Gastrocnemius medialis (tissue), 4 donors: ENCODE measurements around the gene PLCB1. TPM values are rescaled to one million over a fixed set of nuclear protein-coding genes. Genes with fewer than 3 reads are reported as not detected.
"Not testable (repeated sequence)": the region's sequence is repeated elsewhere in the genome, so short reads cannot be mapped to it uniquely, and the experiment has no call there.

Experiments used
- ATAC-seq, 2 donors: fragments of 150-250 bp; one replicate each; pipeline ENCODE4 v1.9.1; 2016
- DNase-seq, 2 donors: peaks; one replicate each; pipeline ENCODE4 v3.0.0-alpha.2; 2019
- H3K27ac ChIP-seq, 4 donors: fragments of 200-600 bp; sonication (generic); 1 replicate in 1 of 4; 2 replicates in 3 of 4; pipeline ENCODE4 v1.5.1; 2016 to 2018; ENCODE audit warnings: mild to moderate bottlenecking in 2 of 4, moderate library complexity in 1 of 4
- H3K27me3 ChIP-seq, 3 donors: fragments of 200-600 bp; sonication (generic) in 2 of 3; 1 replicate in 1 of 3; 2 replicates in 2 of 3; pipeline versions ENCODE4 v1.5.1 to v1.6.0; 2016 to 2019; ENCODE audit warnings: mild to moderate bottlenecking in 1 of 3, moderate library complexity in 1 of 3
- H3K36me3 ChIP-seq, 2 donors: fragments of 200-600 bp; sonication (generic) in 1 of 2; one replicate each; pipeline ENCODE4 v1.5.1; 2017 to 2018
- H3K4me1 ChIP-seq, 2 donors: fragments of 200-600 bp; sonication (generic) in 1 of 2; one replicate each; pipeline ENCODE4 v1.5.1; 2016 to 2017; ENCODE audit warnings: mild to moderate bottlenecking in 2 of 2
- H3K4me3 ChIP-seq, 4 donors: fragments of 200-600 bp; sonication (generic) in 3 of 4; 1 replicate in 1 of 4; 2 replicates in 3 of 4; pipeline ENCODE4 v1.5.1; 2016 to 2019; ENCODE audit warnings: mild to moderate bottlenecking in 2 of 4
- H3K9me3 ChIP-seq, 3 donors: fragments of 200-600 bp; sonication (generic) in 2 of 3; 1 replicate in 1 of 3; 2 replicates in 2 of 3; pipeline ENCODE4 v1.5.1; 2016 to 2019
- POLR2A ChIP-seq, 2 donors: fragments of 450-650 bp; IDR thresholded peaks; one replicate each; pipeline ENCODE4 v1.6.1; 2017; ENCODE audit warnings: antibody characterized with exemption in 2 of 2, mild to moderate bottlenecking in 2 of 2, moderate library complexity in 2 of 2
- in situ Hi-C, 4 donors: fragments of 200-750 bp; cut with MboI; loops; one replicate each; pipeline versions ENCODE4 v1.15.0 to v1.8.0; 2017; ENCODE audit warnings: low sequenced_read_pairs in 4 of 4
- intact Hi-C: fragments of 100-400 bp; cut with DNase I; formaldehyde crosslinking; loops from one replicate; pipeline ENCODE4 v1.15.1; 2023; ENCODE audit warnings: low total_unique reads
- total RNA-seq, 4 donors: library from RNA; depleted of rRNA; stranded (reverse); fragments of >200 nt; gene quantifications; one replicate each; pipeline versions ENCODE4 v1.1.0 to v1.2.3, GENCODE V29; 2016
- TF ChIP-seq, protein P1 (sequence below), 5 experiments: fragments of 450-650 bp in 3 of 5; fragments of 200-600 bp in 2 of 5; sonication (generic) in 2 of 5; IDR thresholded peaks in 4 of 5; conservative IDR thresholded peaks in 1 of 5; 1 replicate in 4 of 5; 2 replicates in 1 of 5; pipeline ENCODE4 v1.5.1; 2016 to 2019; ENCODE audit warnings: antibody characterized with exemption in 5 of 5, mild to moderate bottlenecking in 3 of 5, moderate library complexity in 3 of 5

Gene PLCB1
- total RNA-seq, 4 donors from 2014 or later: 4.1 to 10.0 (median 7.6) TPM

DNA sequence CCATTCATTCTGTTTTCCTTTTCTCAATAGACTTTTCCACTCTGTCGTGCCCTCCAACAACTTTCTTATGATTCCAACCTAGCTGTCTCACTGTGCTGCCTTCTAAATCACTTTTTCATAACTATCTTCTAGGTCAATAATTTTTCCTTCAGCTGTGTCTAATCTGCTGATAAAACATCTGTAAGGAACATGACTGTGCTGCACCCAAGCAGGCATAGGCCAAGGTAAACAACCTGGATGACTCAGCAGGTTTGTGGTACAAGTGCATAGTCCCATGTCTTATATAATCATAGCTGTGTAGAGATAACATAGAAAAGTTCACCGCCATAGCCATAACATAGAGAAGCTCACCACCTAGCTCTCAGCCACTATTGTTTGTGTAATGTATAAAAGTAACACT lies 332.3 kb downstream of the PLCB1 start:
- TF ChIP-seq POLR2A (IDR thresholded peaks at IDR 0.05): no peak
- TF ChIP-seq, protein P1, sequence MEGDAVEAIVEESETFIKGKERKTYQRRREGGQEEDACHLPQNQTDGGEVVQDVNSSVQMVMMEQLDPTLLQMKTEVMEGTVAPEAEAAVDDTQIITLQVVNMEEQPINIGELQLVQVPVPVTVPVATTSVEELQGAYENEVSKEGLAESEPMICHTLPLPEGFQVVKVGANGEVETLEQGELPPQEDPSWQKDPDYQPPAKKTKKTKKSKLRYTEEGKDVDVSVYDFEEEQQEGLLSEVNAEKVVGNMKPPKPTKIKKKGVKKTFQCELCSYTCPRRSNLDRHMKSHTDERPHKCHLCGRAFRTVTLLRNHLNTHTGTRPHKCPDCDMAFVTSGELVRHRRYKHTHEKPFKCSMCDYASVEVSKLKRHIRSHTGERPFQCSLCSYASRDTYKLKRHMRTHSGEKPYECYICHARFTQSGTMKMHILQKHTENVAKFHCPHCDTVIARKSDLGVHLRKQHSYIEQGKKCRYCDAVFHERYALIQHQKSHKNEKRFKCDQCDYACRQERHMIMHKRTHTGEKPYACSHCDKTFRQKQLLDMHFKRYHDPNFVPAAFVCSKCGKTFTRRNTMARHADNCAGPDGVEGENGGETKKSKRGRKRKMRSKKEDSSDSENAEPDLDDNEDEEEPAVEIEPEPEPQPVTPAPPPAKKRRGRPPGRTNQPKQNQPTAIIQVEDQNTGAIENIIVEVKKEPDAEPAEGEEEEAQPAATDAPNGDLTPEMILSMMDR (IDR thresholded peaks at IDR 0.05 in 4 of 5, conservative IDR thresholded peaks at IDR 0.05 in 1 of 5): no peak
- H3K4me3 ChIP-seq: no peak overlapping the region
- H3K4me1 ChIP-seq: no peaks in the 10 kb centered on the region
- no peaks in the 10 kb centered on the region for H3K36me3 ChIP-seq
- no peaks in the 10 kb centered on the region for H3K27me3 ChIP-seq
- no peaks in the 10 kb centered on the region for H3K9me3 ChIP-seq
- ATAC-seq (no peak), DNase-seq (no peak)
- intact Hi-C loops: no loop called here
- in situ Hi-C loops: no loop called here
- no peak overlapping the region for H3K27ac ChIP-seq

DNA sequence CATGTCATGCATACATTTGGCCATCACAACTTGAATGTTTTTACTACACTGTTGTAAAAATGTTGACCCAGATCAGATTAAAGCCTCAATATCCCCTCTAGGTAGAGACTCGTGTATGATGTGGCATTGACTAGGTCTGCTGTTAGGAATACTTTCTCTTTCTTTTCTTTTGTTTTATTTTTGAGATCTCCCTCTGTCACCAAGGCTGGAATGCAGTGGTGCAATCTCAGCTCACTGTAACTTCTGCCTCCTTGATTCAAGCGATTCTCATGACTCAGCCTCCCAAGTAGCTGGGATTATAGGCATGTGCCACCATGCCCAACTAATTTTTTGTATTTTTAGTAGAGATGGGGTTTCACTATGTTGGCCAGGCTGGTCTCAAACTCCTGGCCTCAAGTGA lies 334.7 kb downstream of the PLCB1 start:
- H3K36me3 ChIP-seq, ATAC-seq, in situ Hi-C loops, H3K27me3 ChIP-seq, DNase-seq, H3K9me3 ChIP-seq, H3K4me3 ChIP-seq, H3K27ac ChIP-seq, H3K4me1 ChIP-seq, intact Hi-C loops: not testable (repeated sequence)

DNA sequence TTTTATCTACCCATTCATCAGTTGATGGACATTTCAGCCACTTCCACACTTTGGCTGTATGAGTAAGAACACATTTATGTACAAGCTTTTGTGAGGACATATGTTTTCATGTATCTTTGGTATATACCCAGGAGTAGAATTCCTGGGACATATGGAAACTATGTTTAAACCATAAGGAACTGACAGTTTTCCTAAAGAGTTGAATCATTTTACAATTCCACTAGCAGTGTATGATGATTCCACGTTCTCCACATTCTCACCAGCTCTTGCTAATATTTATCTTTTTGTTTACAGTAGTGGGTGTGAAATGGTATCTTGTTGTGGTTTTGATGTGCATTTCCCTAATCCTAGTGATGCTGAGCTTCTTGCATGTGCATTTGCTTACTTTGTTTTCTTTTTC lies 338.1 kb downstream of the PLCB1 start:
- intact Hi-C loops (no loop called here), in situ Hi-C loops (no loop called here)
- Histone ChIP-seq H3K4me3 (no peak overlapping the region), H3K9me3 (no peaks in the 10 kb centered on the region), H3K27me3 (no peaks in the 10 kb centered on the region), H3K4me1 (peaks cover 9 to 20% of the 10 kb centered on the region in 2 donors), H3K27ac (no peak overlapping the region), H3K36me3 (no peaks in the 10 kb centered on the region)
- no peak for DNase-seq
- ATAC-seq: no peak
- TF ChIP-seq, protein P1 (IDR thresholded peaks at IDR 0.05 in 4 of 5, conservative IDR thresholded peaks at IDR 0.05 in 1 of 5): no peak
- no peak for TF ChIP-seq POLR2A (IDR thresholded peaks at IDR 0.05)

DNA sequence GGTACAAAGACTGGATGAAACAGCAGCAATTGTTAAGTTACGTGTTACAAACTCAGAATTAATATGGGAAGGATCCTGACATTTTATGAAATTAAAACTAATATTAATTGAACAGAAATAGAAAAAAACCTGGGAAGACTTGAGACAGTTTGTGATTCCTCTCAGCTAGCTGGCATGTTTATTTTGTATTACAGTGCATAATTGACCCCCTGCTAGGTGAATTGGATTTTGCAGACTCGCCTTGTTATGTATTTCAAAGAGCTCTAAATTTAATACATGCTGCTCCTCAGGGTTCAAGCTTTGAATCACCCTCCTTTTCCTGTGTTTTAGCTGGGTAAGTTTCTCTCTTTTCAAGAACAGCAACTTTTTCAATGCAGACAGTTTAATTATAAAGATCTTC lies 339.4 kb downstream of the PLCB1 start:
- ATAC-seq: no peak

DNA sequence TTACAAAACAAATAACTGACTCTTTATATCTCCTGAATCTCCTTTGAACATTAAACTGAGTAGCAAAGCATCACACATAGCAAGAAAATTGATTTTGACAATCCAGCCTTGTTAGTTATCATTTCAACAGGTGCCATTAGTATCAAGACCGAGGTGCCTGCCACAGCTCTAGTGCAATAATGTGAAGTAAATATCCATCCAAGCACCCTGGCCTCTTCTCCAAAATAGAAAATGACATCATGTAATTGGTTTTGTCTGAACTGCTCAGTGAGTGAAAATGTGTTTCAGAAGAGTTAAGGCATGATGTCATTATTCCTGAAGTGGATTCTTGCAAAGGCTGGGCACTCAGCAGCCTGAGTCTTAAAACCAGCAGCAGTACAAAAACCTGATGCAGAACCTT lies 341.4 kb downstream of the PLCB1 start:
- no peak for DNase-seq
- Histone ChIP-seq H3K27ac (no peak overlapping the region), H3K4me1 (peaks cover 9 to 20% of the 10 kb centered on the region in 2 donors), H3K4me3 (no peak overlapping the region), H3K27me3 (no peaks in the 10 kb centered on the region), H3K9me3 (no peaks in the 10 kb centered on the region), H3K36me3 (no peaks in the 10 kb centered on the region)
- intact Hi-C loops: no loop called here
- TF ChIP-seq POLR2A (IDR thresholded peaks at IDR 0.05): no peak
- TF ChIP-seq, protein P1 (IDR thresholded peaks at IDR 0.05 in 4 of 5, conservative IDR thresholded peaks at IDR 0.05 in 1 of 5): no peak
- in situ Hi-C loops: no loop called here
- no peak for ATAC-seq

More for the DNA sequence above, 339.4 kb downstream of the PLCB1 start:
- in situ Hi-C loops (no loop called here), intact Hi-C loops (no loop called here)
- DNase-seq: no peak
- H3K27ac ChIP-seq: no peak overlapping the region
- H3K4me1 ChIP-seq: peaks cover 9 to 20% of the 10 kb centered on the region in 2 donors
- H3K36me3 ChIP-seq: no peaks in the 10 kb centered on the region
- TF ChIP-seq POLR2A (IDR thresholded peaks at IDR 0.05): no peak
- TF ChIP-seq, protein P1 (IDR thresholded peaks at IDR 0.05 in 4 of 5, conservative IDR thresholded peaks at IDR 0.05 in 1 of 5): no peak
- no peaks in the 10 kb centered on the region for H3K27me3 ChIP-seq
- no peaks in the 10 kb centered on the region for H3K9me3 ChIP-seq
- H3K4me3 ChIP-seq: no peak overlapping the region
